Measurements from ENCODE around the gene ESPNL.
"Not testable (repeated sequence)": the region's sequence is repeated elsewhere in the genome, so short reads cannot be mapped to it uniquely, and the experiment has no call there.

ESPNL gene

GRCh38 chr2:238168196-238169047 is 68.3 kb downstream of the ESPNL start:
- DNase-seq (ENCODE audit: low read depth in 2 of 2): no peak

GRCh38 chr2:238169048-238169707 is 69.0 kb downstream of the ESPNL start:
- no peak for DNase-seq (ENCODE audit: low read depth in 2 of 2)

GRCh38 chr2:238169708-238170251 is 69.6 kb downstream of the ESPNL start:
- no peak for DNase-seq (ENCODE audit: low read depth in 2 of 2)

- no peak for DNase-seq (ENCODE audit: low read depth in 2 of 2)
Observed at GRCh38 chr2:238170386-238171071, 70.4 kb downstream of the ESPNL start.

- not testable (repeated sequence) for DNase-seq (ENCODE audit: low read depth in 2 of 2)
Observed at GRCh38 chr2:238171072-238171431, 70.9 kb downstream of the ESPNL start.

GRCh38 chr2:238171575-238172187 is 71.5 kb downstream of the ESPNL start:
- DNase-seq (ENCODE audit: low read depth in 2 of 2): no peak

- DNase-seq (ENCODE audit: low read depth in 2 of 2): no peak
Observed at GRCh38 chr2:238172439-238172838, 72.3 kb downstream of the ESPNL start.

GRCh38 chr2:238173692-238174091 is 73.6 kb downstream of the ESPNL start:
- DNase-seq (ENCODE audit: low read depth in 2 of 2): no peak

- no peak for DNase-seq (ENCODE audit: low read depth in 2 of 2)
Observed at GRCh38 chr2:238174291-238174690, 74.2 kb downstream of the ESPNL start.

- DNase-seq (ENCODE audit: low read depth in 2 of 2): no peak
Observed at GRCh38 chr2:238174701-238175100, 74.6 kb downstream of the ESPNL start.

- no peak for DNase-seq (ENCODE audit: low read depth in 2 of 2)
Observed at GRCh38 chr2:238176613-238177012, 76.5 kb downstream of the ESPNL start.

- no peak for DNase-seq (ENCODE audit: low read depth in 2 of 2)
Observed at GRCh38 chr2:238180554-238180953, 80.4 kb downstream of the ESPNL start.

GRCh38 chr2:238182362-238182761 is 82.2 kb downstream of the ESPNL start:
- DNase-seq (ENCODE audit: low read depth in 2 of 2): no peak
